Hindlimb muscle (tissue), 1 donor: ENCODE results near the gene DOC2A. TPM values are rescaled to one million over a fixed set of nuclear protein-coding genes. Genes with fewer than 3 reads are reported as not detected.

Experiments
- DNase-seq: peaks from one replicate; pipeline ENCODE4 v3.0.0-alpha.2; 2013
- polyA plus RNA-seq: library from polyadenylated mRNA; unstranded; fragments of 120-200 nt; gene quantifications from one replicate; pipeline ENCODE4 v1.2.1, GENCODE V29; 2013; ENCODE audit not compliant: insufficient read length

DOC2A gene
- polyA plus RNA-seq, 1 donor = 1.4 TPM

DNA sequence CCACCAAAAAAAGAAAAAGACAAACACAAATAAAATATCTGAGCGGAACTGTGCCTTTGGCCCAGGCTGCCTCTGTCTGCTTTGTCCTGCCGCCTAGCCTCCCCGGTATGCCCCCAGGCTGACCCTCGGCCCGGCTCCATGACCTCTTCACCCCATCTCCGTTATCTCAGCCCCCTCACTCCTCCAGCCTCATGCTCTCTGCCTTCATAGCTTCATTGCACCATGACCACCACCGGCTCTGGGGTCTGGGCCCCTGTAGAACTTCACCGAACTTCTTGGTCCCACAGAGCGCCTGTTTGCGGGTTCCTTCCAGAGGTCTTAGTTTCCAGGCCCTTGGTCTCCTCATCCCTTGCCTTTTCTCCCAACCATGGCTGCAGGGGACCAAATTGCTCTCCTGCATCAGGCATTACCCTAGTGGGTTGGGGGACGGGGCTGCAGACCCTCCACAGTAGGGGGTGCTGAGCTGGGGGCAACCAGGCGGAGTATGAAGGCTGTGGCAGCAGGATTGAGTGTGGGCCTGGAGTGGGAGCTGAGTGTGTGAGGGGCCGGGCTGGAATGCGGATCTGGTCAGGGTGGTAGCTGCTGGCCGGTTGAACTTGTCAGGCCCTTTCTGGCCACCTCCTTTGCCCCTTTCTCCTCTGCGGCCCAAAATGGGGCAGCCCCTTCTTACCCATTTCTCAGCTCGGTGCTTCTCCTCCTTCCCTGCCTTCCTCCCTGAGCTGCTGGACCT is 22.3 kb downstream of the DOC2A start:
- no peak for DNase-seq

DNA sequence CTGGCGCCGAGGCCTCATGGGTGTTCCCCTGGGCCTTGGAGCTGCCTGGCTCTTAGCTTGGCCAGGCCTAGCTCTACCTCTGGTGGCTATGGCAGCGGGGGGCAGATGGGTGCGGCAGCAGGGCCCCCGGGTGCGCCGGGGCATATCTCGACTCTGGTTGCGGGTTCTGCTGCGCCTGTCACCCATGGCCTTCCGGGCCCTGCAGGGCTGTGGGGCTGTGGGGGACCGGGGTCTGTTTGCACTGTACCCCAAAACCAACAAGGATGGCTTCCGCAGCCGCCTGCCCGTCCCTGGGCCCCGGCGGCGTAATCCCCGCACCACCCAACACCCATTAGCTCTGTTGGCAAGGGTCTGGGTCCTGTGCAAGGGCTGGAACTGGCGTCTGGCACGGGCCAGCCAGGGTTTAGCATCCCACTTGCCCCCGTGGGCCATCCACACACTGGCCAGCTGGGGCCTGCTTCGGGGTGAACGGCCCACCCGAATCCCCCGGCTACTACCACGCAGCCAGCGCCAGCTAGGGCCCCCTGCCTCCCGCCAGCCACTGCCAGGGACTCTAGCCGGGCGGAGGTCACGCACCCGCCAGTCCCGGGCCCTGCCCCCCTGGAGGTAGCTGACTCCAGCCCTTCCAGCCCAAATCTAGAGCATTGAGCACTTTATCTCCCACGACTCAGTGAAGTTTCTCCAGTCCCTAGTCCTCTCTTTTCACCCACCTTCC is 23.3 kb downstream of the DOC2A start:
- DNase-seq = no peak

DNA sequence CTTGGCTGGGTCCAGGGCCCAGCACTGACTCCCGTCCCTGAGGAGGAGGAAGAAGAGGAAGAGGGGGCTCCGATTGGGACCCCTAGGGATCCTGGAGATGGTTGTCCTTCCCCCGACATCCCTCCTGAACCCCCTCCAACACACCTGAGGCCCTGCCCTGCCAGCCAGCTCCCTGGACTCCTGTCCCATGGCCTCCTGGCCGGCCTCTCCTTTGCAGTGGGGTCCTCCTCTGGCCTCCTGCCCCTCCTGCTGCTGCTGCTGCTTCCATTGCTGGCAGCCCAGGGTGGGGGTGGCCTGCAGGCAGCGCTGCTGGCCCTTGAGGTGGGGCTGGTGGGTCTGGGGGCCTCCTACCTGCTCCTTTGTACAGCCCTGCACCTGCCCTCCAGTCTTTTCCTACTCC is 23.9 kb downstream of the DOC2A start:
- no peak for DNase-seq

DNA sequence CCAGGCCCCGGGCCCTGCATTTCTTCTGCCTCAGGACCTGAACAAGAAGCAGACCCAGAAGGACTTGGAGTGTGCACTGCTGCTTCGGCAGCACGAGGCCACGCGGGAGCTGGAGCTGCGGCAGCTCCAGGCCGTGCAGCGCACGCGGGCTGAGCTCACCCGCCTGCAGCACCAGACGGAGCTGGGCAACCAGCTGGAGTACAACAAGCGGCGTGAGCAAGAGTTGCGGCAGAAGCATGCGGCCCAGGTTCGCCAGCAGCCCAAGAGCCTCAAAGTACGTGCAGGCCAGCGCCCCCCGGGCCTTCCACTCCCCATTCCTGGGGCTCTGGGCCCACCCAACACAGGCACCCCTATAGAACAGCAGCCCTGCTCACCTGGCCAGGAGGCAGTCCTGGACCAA is 24.6 kb downstream of the DOC2A start:
- DNase-seq = no peak

DNA sequence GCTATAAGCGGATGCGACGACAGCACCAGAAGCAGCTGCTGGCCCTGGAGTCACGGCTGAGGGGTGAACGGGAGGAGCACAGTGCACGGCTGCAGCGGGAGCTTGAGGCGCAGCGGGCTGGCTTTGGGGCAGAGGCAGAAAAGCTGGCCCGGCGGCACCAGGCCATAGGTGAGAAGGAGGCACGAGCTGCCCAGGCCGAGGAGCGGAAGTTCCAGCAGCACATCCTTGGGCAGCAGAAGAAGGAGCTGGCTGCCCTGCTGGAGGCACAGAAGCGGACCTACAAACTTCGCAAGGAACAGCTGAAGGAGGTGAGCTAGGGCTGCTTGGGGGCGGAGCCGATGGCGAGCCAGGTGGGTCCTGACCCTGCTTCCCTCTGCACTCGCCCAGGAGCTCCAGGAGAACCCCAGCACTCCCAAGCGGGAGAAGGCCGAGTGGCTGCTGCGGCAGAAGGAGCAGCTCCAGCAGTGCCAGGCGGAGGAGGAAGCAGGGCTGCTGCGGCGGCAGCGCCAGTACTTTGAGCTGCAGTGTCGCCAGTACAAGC is 25.5 kb downstream of the DOC2A start:
- DNase-seq = no peak

DNA sequence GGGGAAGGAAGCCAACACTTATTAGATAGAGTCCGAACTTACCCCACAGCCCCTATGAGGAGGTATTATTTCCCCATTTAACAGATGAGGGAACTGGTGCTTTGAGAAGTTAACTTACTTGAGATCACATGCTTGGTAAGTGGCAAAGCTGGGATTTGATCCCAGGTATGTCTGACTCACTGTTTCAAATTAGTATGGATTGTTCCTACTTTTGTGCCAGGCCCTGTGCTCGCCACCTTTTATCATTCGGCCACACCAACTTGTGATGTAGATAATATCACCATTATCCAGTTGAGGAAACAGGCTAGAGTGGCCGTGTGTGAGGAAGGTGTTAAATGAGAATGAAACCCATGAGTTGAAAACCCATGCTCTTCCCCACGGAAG is 26.1 kb downstream of the DOC2A start:
- DNase-seq = no peak

DNA sequence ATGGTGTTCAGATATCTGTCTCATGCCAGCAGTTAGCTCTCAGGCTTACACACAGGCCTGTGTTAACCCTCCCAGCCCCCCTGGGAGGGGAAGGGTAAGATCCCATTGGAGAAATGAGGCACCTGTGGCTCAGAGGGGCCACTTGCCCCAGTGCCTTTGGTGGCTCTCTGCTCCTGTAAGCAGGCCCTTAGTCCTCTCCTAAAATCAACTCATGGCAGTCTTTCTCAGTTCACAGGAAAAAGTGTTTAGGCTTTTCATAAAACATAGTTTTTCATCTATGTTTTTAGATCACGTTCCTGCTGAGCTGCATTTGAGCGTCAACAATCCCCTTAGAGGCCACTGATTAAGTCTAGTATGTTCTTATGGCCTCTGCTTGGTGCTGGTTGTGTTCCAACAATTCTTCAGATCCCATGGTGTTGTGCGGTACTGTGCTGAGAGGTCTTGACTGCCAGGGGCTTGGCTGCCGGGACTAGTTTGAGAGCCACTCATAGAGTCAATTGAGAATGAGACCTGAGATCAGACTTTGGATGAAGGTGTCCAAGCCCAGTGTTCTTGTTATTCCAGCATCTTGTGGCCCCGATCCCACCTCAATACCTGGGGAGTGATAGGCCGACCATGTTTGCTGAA is 26.6 kb downstream of the DOC2A start:
- DNase-seq = no peak

DNA sequence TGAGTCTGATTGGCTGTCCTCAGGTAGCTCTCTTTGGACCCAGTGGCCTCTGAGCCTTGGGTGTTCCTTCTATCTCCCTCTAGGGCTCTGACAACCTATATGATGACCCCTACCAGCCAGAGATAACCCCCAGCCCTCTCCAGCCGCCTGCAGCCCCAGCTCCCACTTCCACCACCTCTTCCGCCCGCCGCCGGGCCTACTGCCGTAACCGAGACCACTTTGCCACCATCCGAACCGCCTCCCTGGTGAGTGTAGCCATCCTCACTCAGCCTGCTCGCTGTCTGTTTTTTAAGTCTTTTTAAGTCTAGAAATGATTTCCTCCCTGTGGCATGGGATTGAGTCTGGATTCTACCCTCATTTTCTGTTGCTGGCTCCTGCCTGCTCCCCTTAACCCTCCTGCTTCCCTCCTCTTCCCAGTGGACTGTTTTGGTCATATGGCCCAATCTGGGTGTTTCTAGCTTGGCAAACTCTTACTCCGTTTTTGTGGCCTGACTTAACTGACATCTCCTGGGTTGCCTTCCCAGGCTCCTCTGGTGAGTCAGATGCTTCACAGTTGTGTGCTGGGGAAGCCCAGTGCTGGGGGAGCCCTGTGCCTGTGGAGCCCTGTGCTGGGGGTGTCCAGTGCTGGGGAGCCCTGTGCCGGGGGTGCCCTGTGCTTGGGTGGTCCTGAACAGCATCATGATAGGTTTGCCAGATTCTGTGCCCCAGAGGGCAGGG is 27.2 kb downstream of the DOC2A start:
- DNase-seq = no peak

DNA sequence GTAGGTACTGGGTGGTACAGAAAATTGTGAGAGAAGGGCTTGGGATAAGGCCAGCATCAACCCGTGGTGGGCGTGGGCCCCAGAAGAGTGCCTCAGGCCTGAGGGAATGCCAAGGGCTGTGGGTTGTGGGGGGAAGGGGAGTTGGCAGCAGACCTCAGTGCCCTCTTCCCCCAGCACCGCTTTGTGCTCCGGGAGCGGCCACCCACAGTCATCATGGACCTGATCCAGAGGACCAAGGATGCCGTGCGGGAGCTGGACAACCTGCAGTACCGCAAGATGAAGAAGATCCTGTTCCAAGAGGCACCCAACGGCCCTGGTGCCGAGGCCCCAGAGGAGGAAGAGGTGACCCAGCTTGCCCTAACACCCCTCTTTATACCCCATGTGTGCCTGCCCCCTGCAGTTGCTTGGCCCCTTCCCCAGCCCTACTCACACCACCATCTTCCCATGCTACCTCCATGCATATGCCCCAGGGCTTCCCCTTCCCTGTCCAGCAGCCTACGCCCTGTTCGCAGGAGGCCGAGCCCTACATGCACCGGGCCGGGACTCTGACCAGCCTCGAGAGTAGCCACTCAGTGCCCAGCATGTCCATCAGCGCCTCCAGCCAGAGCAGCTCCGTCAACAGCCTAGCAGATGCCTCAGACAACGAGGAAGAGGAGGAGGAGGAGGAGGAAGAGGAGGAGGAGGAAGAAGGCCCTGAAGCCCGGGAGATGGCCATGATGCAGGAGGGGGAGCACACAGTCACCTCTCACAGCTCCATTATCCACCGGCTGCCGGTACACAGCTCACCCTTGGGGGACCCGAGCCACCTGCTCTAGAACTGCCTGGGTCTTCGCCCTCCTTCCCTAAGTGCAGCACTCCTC is 28.0 kb downstream of the DOC2A start:
- DNase-seq = no peak

DNA sequence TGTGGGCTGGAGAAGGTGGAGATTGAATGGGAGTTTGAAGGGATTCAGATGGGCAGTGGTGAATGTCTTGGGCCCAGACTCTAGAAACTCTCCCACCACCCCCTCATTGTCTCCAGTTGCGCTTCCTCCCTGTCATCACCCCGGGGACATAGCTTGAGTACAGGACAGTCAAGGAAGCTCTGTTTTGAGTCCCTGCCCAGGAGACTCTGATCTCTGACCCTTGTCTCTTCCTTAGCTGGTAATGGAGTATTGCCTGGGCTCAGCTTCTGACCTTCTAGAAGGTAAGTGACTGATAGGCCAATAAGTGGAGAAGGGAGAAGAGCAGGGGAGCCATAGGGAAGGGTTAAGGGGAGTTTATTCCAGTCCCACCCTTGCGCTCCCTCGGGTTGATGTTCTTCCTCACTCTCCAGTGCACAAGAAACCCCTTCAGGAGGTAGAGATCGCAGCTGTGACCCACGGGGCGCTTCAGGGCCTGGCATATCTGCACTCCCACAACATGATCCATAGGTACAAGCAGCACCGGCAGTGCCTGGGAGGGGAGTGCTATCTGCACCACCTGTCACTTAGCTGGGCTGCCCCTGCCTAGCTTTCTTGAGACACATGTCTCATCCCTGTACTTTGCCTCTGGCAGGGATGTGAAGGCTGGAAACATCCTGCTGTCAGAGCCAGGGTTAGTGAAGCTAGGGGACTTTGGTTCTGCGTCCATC is 32.1 kb downstream of the DOC2A start:
- no peak for DNase-seq

DNA sequence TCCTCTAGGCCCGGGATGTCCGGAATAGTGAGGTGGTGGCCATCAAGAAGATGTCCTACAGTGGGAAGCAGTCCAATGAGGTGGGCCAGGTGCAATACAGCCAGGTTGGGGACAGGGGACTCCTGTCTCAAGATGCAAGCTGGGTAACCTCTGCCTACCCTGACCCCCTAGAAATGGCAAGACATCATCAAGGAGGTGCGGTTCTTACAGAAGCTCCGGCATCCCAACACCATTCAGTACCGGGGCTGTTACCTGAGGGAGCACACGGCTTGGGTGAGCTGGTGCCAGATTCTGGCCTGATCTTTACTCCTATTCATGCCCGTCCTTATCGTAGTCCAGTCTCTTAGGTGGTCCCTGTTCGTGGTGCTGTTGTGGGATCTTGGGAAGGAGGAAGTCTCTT is 32.7 kb downstream of the DOC2A start:
- DNase-seq = no peak

DNA sequence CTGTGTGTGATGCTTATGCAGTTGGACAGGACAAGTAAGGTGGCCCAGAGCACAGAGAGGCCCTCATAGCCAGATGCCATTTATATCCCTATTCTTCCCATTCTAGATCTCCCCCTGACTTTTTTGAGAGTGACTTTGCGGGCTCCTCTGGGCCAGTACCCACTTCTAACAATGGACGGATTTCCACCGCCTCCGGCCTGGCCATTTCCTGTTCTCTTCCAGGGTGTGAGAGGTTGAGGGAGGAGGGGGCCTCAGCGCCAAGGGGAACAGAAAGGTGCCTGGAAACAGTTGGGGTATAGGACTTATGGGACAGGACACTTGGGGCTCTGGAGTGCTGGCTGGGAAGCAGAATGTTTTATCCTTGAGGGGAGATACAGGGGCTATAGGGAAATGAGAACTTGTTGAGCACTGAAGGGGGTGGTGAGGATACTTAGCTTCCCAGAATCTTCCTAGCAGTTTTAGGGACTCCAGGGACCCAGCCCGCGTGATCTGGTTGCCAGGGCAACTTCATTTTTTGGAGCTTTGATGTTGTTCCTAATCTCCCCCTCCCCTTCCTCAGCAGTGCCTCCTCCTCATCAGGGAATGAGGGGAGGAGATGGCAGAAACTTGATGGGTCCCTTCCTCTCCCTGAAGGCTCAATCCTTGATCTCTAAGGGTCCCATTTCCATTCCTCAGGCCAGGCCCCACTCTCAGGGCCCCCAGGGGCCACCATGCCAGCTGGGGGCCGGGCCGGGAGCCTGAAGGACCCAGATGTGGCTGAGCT is 33.6 kb downstream of the DOC2A start:
- no peak for DNase-seq

DNA sequence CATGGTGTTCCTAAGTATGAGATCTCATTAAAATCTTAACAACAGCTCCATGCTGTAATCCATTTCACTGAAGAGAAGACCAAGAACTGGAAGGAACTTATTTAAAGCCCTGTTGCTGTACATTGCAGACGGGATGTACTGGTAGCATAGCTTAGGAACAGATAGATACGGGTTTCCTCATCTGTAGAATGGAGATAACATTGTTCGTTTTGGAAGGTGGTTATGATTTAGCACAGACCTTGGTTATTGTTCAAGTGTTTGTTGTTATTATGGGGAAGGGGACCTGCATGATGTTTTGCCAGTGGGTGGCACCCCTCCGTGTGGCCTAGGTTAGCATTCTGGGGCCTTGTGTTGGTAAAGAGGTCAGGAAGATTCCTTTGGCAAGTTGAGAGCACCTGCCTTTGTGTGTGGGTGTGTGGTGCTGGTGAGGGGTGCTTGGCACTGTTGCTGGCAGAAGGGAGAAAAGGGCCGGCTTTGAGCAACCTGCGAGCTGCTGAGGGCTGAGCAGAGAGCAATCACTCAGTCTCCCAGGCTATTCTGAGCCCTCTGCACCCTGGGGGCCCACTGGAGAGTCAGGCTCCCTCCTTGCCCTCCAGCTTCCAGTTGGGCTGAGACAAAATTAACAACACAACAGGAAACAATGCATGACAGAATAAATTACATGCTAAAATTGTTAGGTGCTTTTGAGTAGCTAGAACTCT is 34.9 kb downstream of the DOC2A start:
- DNase-seq = no peak

DNA sequence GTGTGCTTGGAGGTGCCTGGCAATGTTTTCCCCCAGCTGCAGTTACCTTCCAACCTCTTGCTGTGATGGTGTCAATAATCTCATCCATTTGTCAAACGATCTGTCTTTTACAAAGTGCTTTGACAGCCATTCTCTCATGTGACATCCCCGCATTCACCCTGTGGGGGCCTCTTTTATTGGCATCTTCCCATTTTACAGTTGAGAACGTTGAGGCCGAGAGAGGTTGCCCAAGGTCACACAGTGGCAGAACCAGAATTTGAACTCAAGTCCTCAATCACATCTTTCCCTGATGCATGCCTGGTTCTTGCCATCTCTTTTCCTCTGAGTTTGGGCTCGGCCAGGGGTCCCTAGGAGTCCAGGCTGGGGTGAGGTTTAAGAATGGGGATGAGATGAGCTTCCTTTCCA is 35.7 kb downstream of the DOC2A start:
- no peak for DNase-seq

DNA sequence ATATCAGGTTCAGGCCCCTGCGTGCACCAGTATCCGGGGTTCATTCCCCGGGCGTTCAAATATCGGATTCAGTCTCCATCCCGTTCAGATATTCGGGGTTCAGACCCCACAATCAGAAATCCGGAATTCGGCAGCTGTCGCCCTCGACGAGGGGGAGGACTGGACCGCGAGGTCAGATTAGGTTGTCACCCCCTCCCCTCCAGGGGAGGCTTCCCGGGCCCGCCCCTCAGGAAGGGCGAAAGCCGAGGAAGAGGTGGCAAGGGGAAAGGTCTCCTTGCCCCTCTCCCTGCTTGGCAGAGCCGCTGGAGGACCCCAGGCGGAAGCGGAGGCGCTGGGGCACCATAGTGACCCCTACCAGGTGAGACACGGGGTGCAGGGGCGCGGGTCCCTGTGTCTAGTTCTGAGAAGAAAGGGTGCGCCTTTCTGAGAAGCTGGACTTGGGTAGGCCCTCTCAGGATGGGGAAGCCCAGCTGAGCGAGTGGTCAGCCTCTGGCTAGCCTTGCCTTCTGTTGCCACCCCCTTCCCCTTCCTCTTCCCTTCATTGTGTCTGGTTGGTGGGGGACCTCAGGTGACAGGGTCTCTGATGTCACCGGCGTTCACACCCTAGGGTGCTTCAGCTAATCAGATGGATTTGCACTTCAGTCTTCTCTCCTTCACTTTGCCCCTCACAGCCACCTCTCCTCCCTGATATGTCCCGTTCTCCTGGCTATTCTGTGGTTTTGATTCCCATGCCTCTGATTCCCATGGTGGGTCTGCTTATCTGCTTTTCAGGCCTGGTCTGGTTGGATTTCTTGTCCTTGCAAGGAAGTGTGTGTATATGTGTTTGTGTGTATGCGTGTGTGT is 36.3 kb downstream of the DOC2A start:
- peak; percentile 29 for DNase-seq

DNA sequence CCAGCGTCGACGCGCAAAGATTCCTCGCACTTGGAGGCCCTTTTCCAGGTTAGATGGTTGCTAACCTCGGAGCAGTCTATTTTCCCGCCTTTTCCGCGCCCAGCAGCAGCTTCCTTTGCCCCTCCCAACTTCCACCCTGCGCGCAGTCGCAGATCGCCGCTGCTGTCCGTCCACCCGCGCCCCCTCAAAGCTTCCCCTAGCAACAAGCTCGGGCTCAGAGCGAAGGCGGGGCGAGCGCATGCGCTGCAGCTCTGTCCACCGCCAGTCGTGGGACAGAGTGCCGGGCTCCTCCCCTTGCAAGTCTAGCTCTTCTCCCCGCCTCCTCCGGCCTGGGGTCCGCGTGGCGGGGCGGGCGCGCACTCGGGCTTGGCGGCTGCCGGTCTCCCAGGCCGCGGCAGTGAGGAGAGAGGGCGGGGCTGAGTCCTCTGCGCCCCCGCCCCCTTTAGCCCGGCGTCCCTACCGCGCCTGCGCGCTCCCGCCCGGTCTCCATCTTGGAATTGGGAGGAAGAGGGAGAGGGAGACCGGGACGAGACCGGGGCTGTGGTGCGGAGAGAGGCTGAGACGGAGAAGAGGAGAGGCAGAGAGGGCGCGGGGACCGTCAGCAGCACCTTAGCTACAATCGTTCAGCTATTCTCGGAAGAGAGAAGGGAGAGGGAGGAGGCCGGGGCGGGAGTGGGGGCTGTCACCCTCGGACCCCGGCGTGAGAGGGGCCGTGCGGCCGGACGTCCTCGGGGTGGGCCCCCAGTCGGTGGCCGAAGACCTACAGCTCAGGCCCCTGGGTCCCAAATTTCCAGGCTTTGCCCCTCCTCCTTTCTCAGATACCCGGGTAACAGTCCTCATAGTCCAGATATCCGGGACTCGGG is 37.2 kb downstream of the DOC2A start, which contains the start of gene TAOK2:
Gene TAOK2 (plus strand): TSS at position 485 of the 863 bp plus-strand sequence. CDS start 3,905 bp downstream, outside the sequence.
- DNase-seq = peak; percentile 99

DNA sequence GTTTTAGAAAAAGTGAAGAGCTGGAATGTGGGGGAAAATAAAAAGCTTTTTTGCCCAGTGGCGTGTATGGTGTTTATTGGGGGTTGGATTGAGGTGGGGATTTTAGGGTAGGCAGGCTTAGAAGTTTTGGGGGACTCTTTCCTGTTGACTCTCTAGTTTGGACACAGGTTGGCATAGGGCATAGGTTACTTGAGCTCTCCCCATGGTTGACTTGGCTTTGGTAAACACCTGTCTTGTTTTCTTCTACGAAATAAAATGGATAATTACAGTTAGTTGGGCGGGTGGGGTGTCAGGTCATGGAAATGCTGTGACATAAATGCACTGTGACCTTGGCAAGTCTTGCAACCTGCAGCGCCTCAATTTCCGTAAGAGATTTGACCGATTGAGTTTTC is 37.8 kb downstream of the DOC2A start:
- no peak for DNase-seq

DNA sequence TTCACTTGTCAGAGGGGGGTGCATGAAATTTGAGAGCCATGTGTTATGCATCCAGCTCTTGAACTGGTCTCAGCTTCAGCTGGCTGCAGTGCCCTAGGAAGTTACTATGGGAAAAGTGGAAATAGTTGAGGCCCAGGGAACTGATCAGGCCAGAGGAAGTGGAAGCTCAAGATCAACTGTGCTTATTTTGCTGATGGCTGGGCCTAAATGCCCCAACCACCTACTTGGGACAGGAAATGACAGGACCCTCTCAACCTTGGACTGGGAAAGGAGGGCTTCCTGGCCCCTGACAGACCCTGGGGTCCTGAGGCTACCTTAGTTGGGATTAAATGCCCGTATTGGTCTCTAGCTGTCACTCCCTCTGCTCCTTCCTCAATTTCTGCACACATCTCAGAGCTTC is 38.3 kb downstream of the DOC2A start:
- DNase-seq = no peak
